Body of pancreas (tissue), 4 donors: ENCODE data around the gene TNP2. TPM values are rescaled to one million over a fixed set of nuclear protein-coding genes. Genes with fewer than 3 reads are reported as not detected.

Experiments
- ATAC-seq: fragments of 150-250 bp; one replicate; pipeline ENCODE4 v1.9.1; 2016
- DNase-seq, 4 donors: peaks; one replicate each; pipeline ENCODE4 v3.0.0-alpha.2; 2019
- H3K27ac ChIP-seq, 4 donors: fragments of 200-600 bp; sonication (generic); 1 replicate in 3 of 4; 2 replicates in 1 of 4; pipeline versions ENCODE4 v1.5.1 to v1.6.1; 2016 to 2019; ENCODE audit warnings: mild to moderate bottlenecking in 1 of 4, mixed read lengths in 1 of 4, moderate library complexity in 1 of 4
- H3K27me3 ChIP-seq, 2 donors: fragments of 200-600 bp; sonication (generic); one replicate each; pipeline ENCODE4 v1.6.0; 2016; ENCODE audit warnings: mild to moderate bottlenecking in 1 of 2
- H3K36me3 ChIP-seq, 2 donors: fragments of 200-600 bp; sonication (generic); replicated peaks in 1 of 2; 2 replicates each; pipeline ENCODE4 v1.5.1; 2016; ENCODE audit warnings: low read depth in 2 of 2; ENCODE audit not compliant: insufficient read depth in 1 of 2
- H3K4me1 ChIP-seq: fragments of 200-600 bp; sonication (generic); one replicate; pipeline ENCODE4 v1.6.0; 2016
- H3K4me3 ChIP-seq, 2 donors: fragments of 200-600 bp; sonication (generic); 1 replicate in 1 of 2; 2 replicates in 1 of 2; pipeline ENCODE4 v1.5.1; 2016 to 2019
- H3K9me3 ChIP-seq, 3 donors: fragments of 200-600 bp; sonication (generic); 1 replicate in 2 of 3; 2 replicates in 1 of 3; pipeline ENCODE4 v1.5.1; 2016
- CTCF ChIP-seq, 7 experiments: fragments of 450-650 bp in 4 of 7; fragments of 200-600 bp in 3 of 7; sonication (generic) in 3 of 7; IDR thresholded peaks; one replicate each; pipeline ENCODE4 v1.5.1; 2016 to 2019; ENCODE audit warnings: antibody characterized with exemption in 7 of 7
- POLR2A ChIP-seq, 3 donors: fragments of 450-650 bp; IDR thresholded peaks; one replicate each; pipeline ENCODE4 v1.6.1; 2016; ENCODE audit warnings: antibody characterized with exemption in 3 of 3, mild to moderate bottlenecking in 2 of 3
- WGBS, 2 donors: methylation state at CpG; one replicate each; pipeline ENCODE4 v1.1.5; 2017; 5-methylcytosine and 5-hydroxymethylcytosine counted together
- intact Hi-C: fragments of 100-400 bp; cut with DNase I; formaldehyde crosslinking; loops from one replicate; pipeline ENCODE4 v1.15.1; 2023
- total RNA-seq, 2 donors: library from RNA; depleted of rRNA; stranded (reverse); fragments of >200 nt; gene quantifications; one replicate each; pipeline ENCODE4 v1.1.0, GENCODE V29; 2016

The TNP2 gene
- total RNA-seq, 2 donors from 2014 or later: not detected

- ATAC-seq (no peak), DNase-seq (no peak)
- Histone ChIP-seq H3K27ac (peak overlapping the region in 3 of 4 donors; percentile 53 to 75 (median 68)), H3K4me3 (no peak overlapping the region), H3K9me3 (no peaks in the 10 kb centered on the region), H3K36me3 (no peaks in the 10 kb centered on the region), H3K4me1 (peaks cover 28% of the 10 kb centered on the region), H3K27me3 (no peaks in the 10 kb centered on the region)
- intact Hi-C loops: loop anchor here (10.0 kb wide), 1 partner anchor 295 kb away; no protein-coding TSS in a partner anchor
- TF ChIP-seq POLR2A (IDR thresholded peaks at IDR 0.05) (no peak), CTCF (IDR thresholded peaks at IDR 0.05) (no peak)
- 81 to 82% methylated on average over 12 of the region's 12 CpGs for WGBS, 2 donors
Observed at GRCh38 chr16:11259655-11260595, 9.2 kb downstream of the TNP2 start.

- peaks cover 34% of the 10 kb centered on the region for H3K4me1 ChIP-seq
- intact Hi-C loops: no loop called here
- no peaks in the 10 kb centered on the region for H3K9me3 ChIP-seq
- peak; percentile 47 to 81 (median 72) for DNase-seq
- peak overlapping the region; percentile 32 to 75 (median 60) for H3K27ac ChIP-seq
- TF ChIP-seq POLR2A (IDR thresholded peaks at IDR 0.05) (no peak), CTCF (IDR thresholded peaks at IDR 0.05) (peak in 1 of 7 experiments; percentile 2)
- no peaks in the 10 kb centered on the region for H3K36me3 ChIP-seq
- H3K27me3 ChIP-seq: no peaks in the 10 kb centered on the region
- no peak for ATAC-seq
- whole genome bisulfite sequencing, 2 donors: 32 to 44% methylated on average over 11 to 15 of the region's 15 CpGs
- H3K4me3 ChIP-seq: no peak overlapping the region
Observed at GRCh38 chr16:11258553-11259492, 10.3 kb downstream of the TNP2 start.

GRCh38 chr16:11257131-11257938 is 11.8 kb downstream of the TNP2 start:
- Histone ChIP-seq H3K27me3 (no peaks in the 10 kb centered on the region), H3K9me3 (no peaks in the 10 kb centered on the region), H3K4me1 (peaks cover 34% of the 10 kb centered on the region), H3K4me3 (no peak overlapping the region), H3K36me3 (no peaks in the 10 kb centered on the region), H3K27ac (peak overlapping the region; percentile 88 to 99 (median 94))
- TF ChIP-seq CTCF (IDR thresholded peaks at IDR 0.05): peak; percentile 46 to 79 (median 66)
- no peak for TF ChIP-seq POLR2A (IDR thresholded peaks at IDR 0.05)
- DNase-seq (peak; percentile 77 to 87 (median 84)), ATAC-seq (peak; percentile 56)
- intact Hi-C loops: no loop called here
- 18 to 26% methylated on average over 18 to 21 of the region's 21 CpGs for WGBS, 2 donors

GRCh38 chr16:11256661-11257130 is 12.4 kb downstream of the TNP2 start:
- H3K36me3 ChIP-seq: no peaks in the 10 kb centered on the region
- WGBS, 2 donors: 0 to 1% methylated on average over 19 to 26 of the region's 32 CpGs
- H3K9me3 ChIP-seq: no peaks in the 10 kb centered on the region
- peak overlapping the region; percentile 69 to 84 for H3K4me3 ChIP-seq
- DNase-seq: peak; percentile 54 to 66 (median 58)
- peak overlapping the region; percentile 88 to 99 (median 94) for H3K27ac ChIP-seq
- intact Hi-C loops: no loop called here
- TF ChIP-seq POLR2A (IDR thresholded peaks at IDR 0.05) (no peak), CTCF (IDR thresholded peaks at IDR 0.05) (no peak)
- ATAC-seq: peak; percentile 21
- H3K27me3 ChIP-seq: no peaks in the 10 kb centered on the region
- H3K4me1 ChIP-seq: peaks cover 34% of the 10 kb centered on the region
